H1 (cell line): Measurements from ENCODE around the gene DEFB126. TPM values are rescaled to one million over a fixed set of nuclear protein-coding genes. Genes with fewer than 3 reads are reported as not detected.

ENCODE experiments used
- CTCF ChIA-PET: fragments of 300-600 bp; sonication (Branson Sonifier 250); formaldehyde crosslinking; loops from one replicate; lab custom pipeline; 2021; ENCODE audit not compliant: partially characterized antibody; lab: Charles Lee
- POLR2A ChIA-PET: fragments of 300-600 bp; sonication (Branson Sonifier 250); formaldehyde crosslinking; loops from one replicate; lab custom pipeline; 2021; ENCODE audit warnings: inconsistent platforms; ENCODE audit not compliant: partially characterized antibody; lab: Charles Lee
- DNase-seq, 2 experiments: peaks; one replicate each; pipeline versions ENCODE4 v3.0.0 to v3.0.0-alpha.2; 2010 to 2022; ENCODE audit warnings: low spot score in 2 of 2, low read depth in 1 of 2, mixed read lengths in 1 of 2
- FAIRE-seq: peaks from 2 replicates; lab custom pipeline; 2011; peaks lifted over from hg19 to GRCh38; lab: Jason Lieb, UNC
- H2AFZ ChIP-seq: 2 replicates; pipeline ENCODE4 v1.8.1; 2012; ENCODE audit warnings: low read length, inconsistent platforms
- H2AK5ac ChIP-seq: 2 replicates; pipeline ENCODE4 v1.6.1; 2013; ENCODE audit warnings: low read depth, low read length
- H2BK120ac ChIP-seq: replicated peaks from 2 replicates; pipeline ENCODE3; 2013; ENCODE audit warnings: low read depth, low read length, inconsistent platforms
- H2BK12ac ChIP-seq: 2 replicates; pipeline ENCODE4 v1.6.1; 2013; ENCODE audit warnings: low read depth, low read length
- H2BK15ac ChIP-seq: 2 replicates; pipeline ENCODE4 v1.6.1; 2013; ENCODE audit warnings: low read length
- H2BK20ac ChIP-seq: 2 replicates; pipeline ENCODE4 v1.6.1; 2013; ENCODE audit warnings: low read length
- H2BK5ac ChIP-seq: 2 replicates; pipeline ENCODE4 v1.6.1; 2013; ENCODE audit warnings: low read depth, low read length
- H3K14ac ChIP-seq: 2 replicates; pipeline ENCODE4 v1.6.1; 2013; ENCODE audit warnings: inconsistent platforms; ENCODE audit not compliant: insufficient read length
- H3K18ac ChIP-seq: 2 replicates; pipeline ENCODE4 v1.6.1; 2013; ENCODE audit warnings: low read length; ENCODE audit errors: extremely low read depth
- H3K23ac ChIP-seq: 2 replicates; pipeline ENCODE4 v1.6.1; 2013; ENCODE audit warnings: inconsistent platforms; ENCODE audit not compliant: insufficient read length
- H3K23me2 ChIP-seq: 2 replicates; pipeline ENCODE4 v1.6.1; 2013; ENCODE audit warnings: low read depth, low read length
- H3K27ac ChIP-seq: 2 replicates; pipeline ENCODE4 v1.6.1; 2011; ENCODE audit warnings: low read depth, low read length, inconsistent platforms
- H3K27me3 ChIP-seq, 4 experiments: replicated peaks in 1 of 4; 1 replicate in 1 of 4; 2 replicates in 3 of 4; pipeline versions ENCODE4 v1.6.1 to v1.8.1; 2011 to 2013; ENCODE audit warnings: low read length in 3 of 4, mild to moderate bottlenecking in 3 of 4, inconsistent platforms in 2 of 4, mixed read lengths in 2 of 4, moderate library complexity in 1 of 4; ENCODE audit not compliant: control insufficient read depth in 3 of 4, insufficient read depth in 3 of 4; ENCODE audit errors: extremely low read depth in 1 of 4
- H3K36me3 ChIP-seq, 4 experiments: 2 replicates each; pipeline versions ENCODE4 v1.6.1 to v1.8.1; 2011 to 2013; ENCODE audit warnings: mild to moderate bottlenecking in 4 of 4, low read length in 3 of 4, moderate library complexity in 2 of 4, control low read depth in 1 of 4, inconsistent platforms in 1 of 4; ENCODE audit not compliant: insufficient read depth in 4 of 4, control insufficient read depth in 2 of 4
- H3K4ac ChIP-seq: replicated peaks from 2 replicates; pipeline ENCODE3; 2013; ENCODE audit warnings: low read length, low read depth, mixed read lengths, inconsistent platforms; ENCODE audit not compliant: insufficient read length
- H3K4me1 ChIP-seq, 4 experiments: replicated peaks in 1 of 4; 1 replicate in 1 of 4; 2 replicates in 3 of 4; pipeline versions ENCODE4 v1.6.1 to v1.8.1; 2011 to 2013; ENCODE audit warnings: low read length in 3 of 4, inconsistent platforms in 2 of 4, mixed read lengths in 1 of 4; ENCODE audit not compliant: insufficient read depth in 4 of 4, control insufficient read depth in 3 of 4
- H3K4me2 ChIP-seq, 2 experiments: 2 replicates each; pipeline versions ENCODE4 v1.6.1 to v1.8.1; 2011 to 2013; ENCODE audit warnings: low read depth in 2 of 2, low read length in 2 of 2, control low read depth in 1 of 2, inconsistent platforms in 1 of 2, mild to moderate bottlenecking in 1 of 2; ENCODE audit not compliant: insufficient read depth in 1 of 2
- H3K4me3 ChIP-seq, 4 experiments: fragments of 200-600, 300-600 bp in 1 of 4; sonication (generic), shearing (Covaris generic), sonication (Bioruptor Twin) in 1 of 4; 2 replicates each; pipeline versions ENCODE4 v1.5.1 to v1.8.1; 2011 to 2016; ENCODE audit warnings: low read length in 4 of 4, low read depth in 3 of 4, control low read depth in 2 of 4, inconsistent platforms in 2 of 4, mild to moderate bottlenecking in 2 of 4, mixed read lengths in 1 of 4, moderate library complexity in 1 of 4; ENCODE audit not compliant: insufficient read depth in 2 of 4; ENCODE audit errors: extremely low read depth in 1 of 4
- H3K56ac ChIP-seq: replicated peaks from 2 replicates; pipeline ENCODE3; 2013; ENCODE audit warnings: low read depth, mild to moderate bottlenecking, mixed read lengths, low read length, inconsistent platforms; ENCODE audit not compliant: insufficient read length
- H3K79me1 ChIP-seq: 2 replicates; pipeline ENCODE4 v1.6.1; 2013; ENCODE audit warnings: low read depth, low read length, control low read depth
- H3K79me2 ChIP-seq, 2 experiments: 2 replicates each; pipeline versions ENCODE4 v1.6.1 to v1.8.1; 2012 to 2013; ENCODE audit warnings: low read length in 2 of 2, mild to moderate bottlenecking in 2 of 2, inconsistent platforms in 1 of 2; ENCODE audit not compliant: insufficient read depth in 2 of 2, control insufficient read depth in 1 of 2
- H3K9ac ChIP-seq, 4 experiments: replicated peaks in 1 of 4; 1 replicate in 1 of 4; 2 replicates in 3 of 4; pipeline versions ENCODE4 v1.6.1 to v1.8.1; 2011 to 2013; ENCODE audit warnings: low read depth in 3 of 4, low read length in 3 of 4, control low read depth in 2 of 4, mild to moderate bottlenecking in 2 of 4, moderate library complexity in 2 of 4, inconsistent platforms in 1 of 4; ENCODE audit errors: extremely low read depth in 1 of 4
- H3K9me3 ChIP-seq, 2 experiments: 2 replicates each; pipeline versions ENCODE4 v1.6.1 to v1.8.1; 2012 to 2013; ENCODE audit warnings: mild to moderate bottlenecking in 2 of 2, moderate library complexity in 2 of 2, control low read depth in 1 of 2, inconsistent platforms in 1 of 2, low read depth in 1 of 2, low read length in 1 of 2, mixed read lengths in 1 of 2; ENCODE audit not compliant: insufficient read depth in 2 of 2
- H4K20me1 ChIP-seq, 2 experiments: replicated peaks in 1 of 2; 2 replicates each; pipeline versions ENCODE3 to v1.8.1; 2011 to 2013; ENCODE audit warnings: inconsistent platforms in 2 of 2, low read length in 2 of 2, mild to moderate bottlenecking in 1 of 2; ENCODE audit not compliant: insufficient read depth in 2 of 2, control insufficient read depth in 1 of 2
- H4K5ac ChIP-seq: 2 replicates; pipeline ENCODE4 v1.6.1; 2013; ENCODE audit warnings: low read length, low read depth, mixed read lengths, inconsistent platforms; ENCODE audit not compliant: insufficient read length
- H4K8ac ChIP-seq: 2 replicates; pipeline ENCODE4 v1.8.0; 2013; ENCODE audit warnings: mild to moderate bottlenecking, moderate library complexity, low read length, inconsistent platforms; ENCODE audit not compliant: insufficient read depth; ENCODE audit errors: extremely low read depth
- H4K91ac ChIP-seq: replicated peaks from 2 replicates; pipeline ENCODE3; 2013; ENCODE audit warnings: low read length, mixed read lengths, inconsistent platforms; ENCODE audit not compliant: insufficient read length
- ATF2 ChIP-seq: IDR thresholded peaks from 2 replicates; pipeline ENCODE4 v1.6.1; 2012; ENCODE audit warnings: low read length, inconsistent platforms
- CHD1 ChIP-seq: IDR thresholded peaks from 2 replicates; pipeline ENCODE4 v1.6.1; 2012; ENCODE audit warnings: low read depth, low read length, improper control_type of control experiment
- CHD2 ChIP-seq: IDR thresholded peaks from 2 replicates; pipeline ENCODE4 v1.6.1; 2012; ENCODE audit warnings: low read length, improper control_type of control experiment
- EGR1 ChIP-seq: IDR thresholded peaks from 2 replicates; pipeline ENCODE4 v1.6.1; 2011; ENCODE audit warnings: low read depth, low read length, borderline replicate concordance
- EP300 ChIP-seq, 2 experiments: IDR thresholded peaks; 1 replicate in 1 of 2; 2 replicates in 1 of 2; pipeline ENCODE4 v1.6.1; 2011 to 2012; ENCODE audit warnings: low read depth in 2 of 2, low read length in 2 of 2, mild to moderate bottlenecking in 2 of 2, borderline replicate concordance in 1 of 2, inconsistent platforms in 1 of 2, moderate library complexity in 1 of 2
- GABPA ChIP-seq: IDR thresholded peaks from 2 replicates; pipeline ENCODE4 v1.6.1; 2011; ENCODE audit warnings: mild to moderate bottlenecking, low read length, moderate library complexity, borderline replicate concordance; ENCODE audit not compliant: insufficient read depth
- KDM1A ChIP-seq: fragments of 200-600, 300-600 bp; sonication (generic); IDR thresholded peaks from 2 replicates; pipeline ENCODE4 v1.7.1; 2016; ENCODE audit warnings: mild to moderate bottlenecking, low read length, borderline replicate concordance
- SIRT6 ChIP-seq: IDR thresholded peaks from one replicate; pipeline ENCODE4 v1.7.1; 2012; ENCODE audit warnings: low read length, inconsistent platforms
- SUZ12 ChIP-seq: fragments of 200-600 bp; sonication (generic); IDR thresholded peaks from 2 replicates; pipeline ENCODE4 v1.6.1; 2012; ENCODE audit warnings: mild to moderate bottlenecking, inconsistent platforms, low read length, moderate library complexity, mixed read lengths
- TAF7 ChIP-seq: optimal IDR thresholded peaks from 2 replicates; pipeline ENCODE3; 2011; ENCODE audit warnings: low read depth, mild to moderate bottlenecking, inconsistent platforms, low read length, moderate library complexity, borderline replicate concordance
- TBP ChIP-seq: IDR thresholded peaks from 2 replicates; pipeline ENCODE4 v1.6.1; 2011; ENCODE audit warnings: low read depth, low read length, improper control_type of control experiment
- WGBS, 2 experiments: shearing (Covaris generic) in 1 of 2; methylation state at CpG; one replicate each; pipeline versions ENCODE4 v1.1.6 to v1.1.7; 2013 to 2015; ENCODE audit warnings: low lambda C conversion rate in 2 of 2, mixed read lengths in 2 of 2, inconsistent platforms in 1 of 2, low coverage in 1 of 2, missing lambda C conversion rate in 1 of 2; ENCODE audit not compliant: insufficient replicate concordance in 2 of 2, insufficient coverage in 1 of 2, insufficient read length in 1 of 2; ENCODE audit errors: extremely low coverage in 1 of 2, missing lambda C conversion rate in 1 of 2; 5-methylcytosine and 5-hydroxymethylcytosine counted together
- polyA plus RNA-seq, 7 experiments: library from polyadenylated mRNA; depleted of rRNA in 3 of 7; stranded (reverse) in 5 of 7; unstranded in 2 of 7; fragments of >200 nt in 5 of 7; fragments of 200-250 nt in 2 of 7; gene quantifications; 1 replicate in 5 of 7; 2 replicates in 1 of 7; 4 replicates in 1 of 7; pipeline versions ENCODE4 v1.2.1 to v1.2.3, GENCODE V29; 2011 to 2013; ENCODE audit warnings: missing spikeins in 2 of 7, mixed read lengths in 2 of 7
- total RNA-seq: library from RNA; stranded (reverse); fragmentation: NEBNext Ultra II Directional; extraction: Animal tissue kit (Norgen Biotek cat#: 25700); gene quantifications from 2 replicates; pipeline ENCODE4 v1.2.1, GENCODE V29; 2021

Gene DEFB126
- total and polyA plus RNA-seq, 2 of the 8 experiments (the other 6 are each of a cell fraction or from before 2014, with no cell fraction given), result not detected

GRCh38 chr20:145877-146276 is 3.5 kb downstream of the DEFB126 start:
- ChIA-PET CTCF (interaction anchor here (1.2 kb wide), 1 partner anchor 9 kb away, joined by 3 read pairs; no protein-coding TSS in a partner anchor), POLR2A (no interaction called here)
- Histone ChIP-seq H2BK120ac (no peak overlapping the region), H2AFZ (no peak overlapping the region), H2BK15ac (no peak overlapping the region), H4K91ac (no peak overlapping the region), H3K9ac (no peak overlapping the region), H2BK5ac (no peak overlapping the region), H3K27me3 (no peaks in the 10 kb centered on the region), H3K79me1 (no peaks in the 10 kb centered on the region), H3K56ac (no peak overlapping the region), H3K9me3 (peaks cover 29 to 51% of the 10 kb centered on the region in 2 experiments), H3K27ac (no peak overlapping the region), H4K20me1 (no peaks in the 10 kb centered on the region), H3K4ac (no peak overlapping the region), H3K4me3 (no peak overlapping the region), H2BK20ac (no peak overlapping the region), H3K4me1 (no peaks in the 10 kb centered on the region), H3K14ac (no peak overlapping the region), H3K36me3 (no peaks in the 10 kb centered on the region), H3K23me2 (no peaks in the 10 kb centered on the region), H3K79me2 (no peaks in the 10 kb centered on the region), H3K4me2 (no peak overlapping the region), H3K23ac (no peak overlapping the region), H2BK12ac (no peak overlapping the region), H2AK5ac (no peak overlapping the region), H4K8ac (no peak overlapping the region), H4K5ac (no peak overlapping the region), H3K18ac (no peak overlapping the region)
- 77% methylated on average over 2 of the region's 2 CpGs; no CpG with 5 or more reads in 1 of the 2 experiments for WGBS, 2 experiments
- DNase-seq (no peak), FAIRE-seq (no peak)
- TF ChIP-seq GABPA (no peak), EGR1 (no peak), EP300 (IDR thresholded peaks at IDR 0.05; ENCODE audit: borderline replicate concordance in 1 of 2, low read depth in 2 of 2, low read length in 2 of 2) (no peak), TAF7 (no peak), KDM1A (no peak), ATF2 (no peak), CHD1 (no peak), SIRT6 (no peak), TBP (no peak), SUZ12 (no peak), CHD2 (no peak)
